Stimulated activated CD8-positive, alpha-beta memory T cell treated with anti-CD3 and anti-CD28 coated beads, Interleukin-2, amount 100 ng/mL, for 48 hours (primary cell): ENCODE measurements around the gene SHANK1.

ENCODE experiments used
- DNase-seq, 2 donors: peaks; one replicate each; pipeline ENCODE4 v3.0.0-alpha.2; 2020; ENCODE audit warnings: low read depth in 2 of 2

The SHANK1 gene

DNA sequence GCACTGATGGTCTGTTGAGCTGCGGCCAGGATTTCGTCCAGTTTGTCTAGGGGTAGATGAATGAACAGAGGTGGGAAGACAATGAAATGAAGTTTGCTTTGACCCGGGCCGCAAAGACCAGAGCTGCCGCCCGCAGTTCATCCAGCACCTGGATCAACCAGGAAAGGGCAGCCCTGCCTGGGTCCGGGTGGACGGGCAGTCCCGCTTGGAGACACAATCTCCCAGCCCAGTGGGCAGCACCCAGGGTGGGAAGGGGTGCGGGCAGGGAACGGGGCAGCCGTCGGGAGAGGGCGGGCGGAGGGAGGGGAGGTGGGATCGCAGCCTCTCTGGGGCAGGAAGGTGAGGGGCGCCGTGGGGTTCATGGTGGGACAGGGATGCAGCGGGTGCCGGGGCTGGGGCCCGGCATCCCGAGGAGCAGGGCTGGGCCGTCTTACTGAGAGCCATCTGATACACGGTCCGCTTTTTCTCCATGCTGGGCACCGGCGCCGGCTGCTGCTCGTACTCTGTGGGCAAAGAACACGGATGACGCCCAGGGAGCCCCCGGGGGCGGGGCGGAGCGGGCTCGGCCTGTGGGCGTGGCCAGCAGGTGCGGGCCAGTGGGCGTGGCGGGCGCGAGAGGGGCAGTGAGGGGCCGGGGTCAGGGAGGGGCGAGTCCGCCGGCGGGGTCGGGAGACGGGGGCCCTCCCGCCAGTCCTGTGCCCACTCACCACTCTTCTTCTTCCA lies 33.1 kb downstream of the SHANK1 start:
- no peak for DNase-seq

DNA sequence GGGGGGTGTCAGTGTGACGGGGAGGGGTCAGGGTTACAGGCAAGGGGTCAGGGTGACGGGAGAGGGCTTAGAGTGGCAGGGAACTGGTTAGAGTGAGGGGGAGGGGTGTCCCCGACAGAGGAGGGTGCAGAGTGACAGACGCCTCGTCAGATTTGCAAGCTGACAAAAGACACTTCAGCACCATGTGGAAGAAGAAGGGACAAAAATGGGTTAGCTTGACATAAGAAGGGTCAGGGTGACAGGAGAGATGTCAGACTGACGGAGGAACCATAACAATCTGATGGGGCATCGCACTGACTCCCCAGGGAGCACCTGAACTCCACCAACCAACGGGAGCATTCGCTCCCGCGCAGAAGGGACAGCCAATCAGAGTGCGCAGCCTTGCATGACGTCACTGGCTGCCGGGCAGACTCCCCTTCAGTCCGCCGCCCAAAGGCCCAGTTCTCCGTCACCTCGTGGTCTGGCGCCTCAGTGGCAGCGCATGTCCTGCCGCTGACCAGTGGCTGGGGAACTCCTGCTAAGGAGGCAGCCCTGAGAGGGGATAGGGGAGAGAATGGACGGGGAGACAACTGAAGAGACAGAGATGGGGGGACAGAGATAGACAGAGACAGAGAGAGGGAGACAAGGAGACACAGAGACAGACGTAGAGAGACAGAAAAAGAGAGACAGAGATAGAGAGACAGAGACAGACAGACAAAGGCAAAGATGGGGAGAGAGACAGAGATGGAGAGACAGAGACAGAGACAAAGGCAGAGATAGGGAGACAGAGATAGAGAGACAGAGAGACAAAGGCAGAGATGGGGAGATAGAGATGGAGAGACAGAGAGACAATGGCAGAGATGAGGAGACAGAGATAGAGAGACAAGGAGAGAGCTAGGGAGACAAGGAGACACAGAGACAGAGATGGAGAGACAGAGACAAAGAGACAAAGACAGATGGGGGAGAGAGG lies 40.2 kb downstream of the SHANK1 start:
- peak; percentile 68 to 74 for DNase-seq

DNA sequence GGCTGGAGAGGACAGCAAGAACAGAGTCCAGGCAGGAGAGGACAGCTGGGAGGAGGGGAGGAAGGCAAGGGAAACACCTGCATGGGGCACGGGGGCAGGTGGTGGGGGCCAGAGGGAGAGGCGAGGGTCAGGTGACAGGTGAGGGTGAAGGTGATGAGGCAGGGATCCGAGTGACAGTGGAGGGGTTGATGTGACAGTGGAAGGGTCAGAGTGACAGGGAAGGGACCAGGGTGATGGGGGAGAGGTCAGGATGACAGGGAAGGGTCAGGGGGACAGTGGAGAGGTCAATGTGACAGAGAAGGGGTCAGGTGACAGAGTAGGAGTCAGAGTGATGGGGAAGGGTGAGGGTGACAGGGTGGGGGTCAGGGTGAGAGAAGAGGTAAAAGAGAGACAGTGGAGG lies 41.3 kb downstream of the SHANK1 start:
- no peak for DNase-seq

GRCh38 chr19:50677636-50678035 lies 42.0 kb downstream of the SHANK1 start:
- DNase-seq, result no peak

- DNase-seq, result no peak
Observed at GRCh38 chr19:50676625-50677197, 42.9 kb downstream of the SHANK1 start.

DNA sequence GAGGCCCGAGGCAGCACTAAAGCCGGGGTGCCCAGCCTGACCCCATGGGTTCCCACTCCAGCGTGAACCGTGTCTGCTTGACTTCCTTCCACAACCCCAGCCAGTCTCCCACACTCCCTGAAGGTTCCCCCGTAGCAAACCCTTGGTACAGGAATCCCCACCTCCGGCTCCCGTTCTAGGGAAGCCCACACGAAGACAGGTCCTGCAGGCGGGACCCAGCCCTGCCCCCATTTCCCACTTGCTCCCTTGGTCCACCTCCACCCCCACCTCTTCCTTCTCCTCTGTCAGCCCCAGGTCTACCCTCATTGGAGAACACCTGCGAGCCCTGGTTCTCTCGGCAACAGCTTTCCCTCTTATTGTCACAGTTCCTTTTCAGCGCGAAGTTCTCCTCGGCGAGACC lies 46.5 kb downstream of the SHANK1 start:
- DNase-seq, result no peak

DNA sequence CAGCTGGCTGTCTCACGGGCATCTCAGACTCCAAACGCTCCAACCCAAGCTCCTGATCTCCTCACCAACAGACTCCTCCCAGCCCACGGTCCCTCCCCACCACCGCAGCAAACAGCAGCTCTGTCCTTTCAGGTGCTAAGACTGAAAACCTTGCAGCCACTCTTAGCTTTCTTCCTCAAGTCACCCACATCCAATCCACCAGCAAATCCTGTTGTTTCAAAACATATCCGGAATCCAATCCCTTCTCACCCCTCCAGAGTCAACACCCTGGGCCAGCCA lies 49.6 kb downstream of the SHANK1 start:
- no peak for DNase-seq

DNA sequence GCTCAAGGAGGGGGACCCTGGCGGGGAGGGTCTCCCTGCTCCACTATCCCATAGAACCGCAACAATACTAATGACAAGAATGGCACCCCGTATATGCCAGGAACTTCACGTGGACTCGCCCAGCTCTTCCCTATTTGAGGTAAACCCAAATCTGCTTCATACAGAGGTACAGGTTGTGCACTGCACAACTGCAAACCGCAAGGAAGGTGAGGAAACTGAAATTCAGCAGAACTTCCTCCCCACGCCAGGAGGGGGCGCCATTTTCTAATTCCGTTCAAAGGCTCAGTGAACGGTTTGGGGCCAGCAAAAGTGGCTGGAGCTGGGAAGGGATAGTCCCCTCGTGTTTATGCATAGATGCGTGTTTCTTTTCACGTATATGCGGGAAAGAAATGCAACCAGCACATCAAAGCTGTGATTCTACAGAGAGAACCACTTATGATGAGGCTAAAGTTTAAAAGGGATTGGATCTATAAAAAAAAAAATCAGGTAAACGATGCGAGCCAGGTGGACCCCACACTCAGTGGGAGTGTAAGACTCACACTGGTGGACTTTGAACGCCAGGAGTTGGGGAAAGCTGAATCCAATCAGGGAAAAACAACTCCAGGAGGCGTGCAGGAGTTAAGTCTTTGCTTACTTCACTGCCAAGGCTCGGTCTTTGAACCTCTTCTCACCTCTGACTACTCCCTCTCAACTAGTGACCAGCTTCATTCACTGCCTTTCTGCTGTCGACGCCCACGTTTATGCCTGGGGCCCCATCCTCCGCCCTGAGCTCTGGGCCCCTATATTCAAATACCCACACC lies 50.1 kb downstream of the SHANK1 start:
- DNase-seq, result peak; percentile 23 to 33

GRCh38 chr19:50668879-50669278 lies 50.7 kb downstream of the SHANK1 start:
- DNase-seq, result no peak

- DNase-seq, result no peak
Observed at GRCh38 chr19:50668416-50668815, 51.2 kb downstream of the SHANK1 start.

- no peak for DNase-seq
Observed at GRCh38 chr19:50667759-50668231, 51.8 kb downstream of the SHANK1 start.

GRCh38 chr19:50667177-50667758 lies 52.3 kb downstream of the SHANK1 start:
- no peak for DNase-seq

- DNase-seq, result no peak
Observed at GRCh38 chr19:50666346-50667176, 53.0 kb downstream of the SHANK1 start.

DNA sequence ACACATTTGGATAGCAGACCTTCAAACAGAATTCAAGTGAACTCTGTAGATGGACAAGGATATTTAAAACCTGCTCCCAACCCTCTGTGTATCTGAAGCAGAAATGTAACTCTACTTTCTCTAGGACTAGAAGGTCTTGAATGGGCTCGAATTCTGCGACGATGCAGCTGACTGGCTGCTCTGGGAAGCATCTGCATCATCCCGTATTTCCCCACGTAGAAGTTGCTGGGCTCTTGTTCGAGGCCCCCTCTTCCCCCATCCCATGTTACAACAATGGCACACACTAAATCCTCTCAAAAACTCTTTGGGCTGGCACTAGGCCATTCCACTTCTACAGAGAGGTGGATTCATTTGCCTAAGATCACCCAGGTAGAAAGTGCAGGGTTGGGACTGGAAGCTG lies 55.4 kb downstream of the SHANK1 start:
- DNase-seq, result no peak

- DNase-seq, result no peak
Observed at GRCh38 chr19:50663482-50663790, 56.2 kb downstream of the SHANK1 start.

DNA sequence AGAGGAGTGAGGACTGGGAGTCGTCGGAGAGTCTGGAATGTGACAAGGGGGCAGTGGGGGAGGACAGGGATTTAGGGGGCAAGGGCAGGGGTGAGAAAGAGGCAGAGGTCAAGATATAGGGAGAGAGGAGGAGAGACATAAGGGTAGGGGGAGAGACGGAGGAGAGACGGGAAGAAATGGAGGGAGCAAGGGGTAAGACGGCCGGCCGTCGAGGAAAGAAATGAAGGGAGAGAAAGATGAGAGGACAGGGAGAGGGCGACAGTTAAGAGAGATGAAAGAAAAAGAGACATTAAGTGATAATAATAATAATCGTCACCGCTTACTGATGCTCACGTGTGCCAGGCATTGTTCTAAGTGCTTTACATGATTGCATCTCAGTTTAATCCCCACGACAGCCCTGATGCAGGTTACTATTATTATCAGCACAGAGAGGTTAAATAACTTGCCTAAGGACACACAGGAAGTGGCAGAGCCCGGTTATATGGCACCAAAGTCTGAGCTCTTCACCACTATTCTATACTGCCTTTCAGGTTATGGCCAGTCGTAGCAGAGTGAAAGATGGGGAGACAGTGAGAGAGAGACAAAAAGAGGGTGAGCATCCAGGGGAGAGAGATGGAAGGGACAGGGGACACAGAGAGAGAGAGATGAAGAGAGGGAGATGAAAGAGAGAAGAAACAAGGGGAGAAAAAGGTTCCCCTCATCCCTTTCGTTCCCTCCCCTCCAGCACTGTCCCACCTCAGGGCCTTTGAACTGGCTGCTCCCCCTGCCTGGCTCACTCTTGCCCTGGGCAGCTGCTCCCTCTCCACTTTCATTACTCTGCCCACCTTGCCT lies 56.7 kb downstream of the SHANK1 start:
- DNase-seq, result no peak

DNA sequence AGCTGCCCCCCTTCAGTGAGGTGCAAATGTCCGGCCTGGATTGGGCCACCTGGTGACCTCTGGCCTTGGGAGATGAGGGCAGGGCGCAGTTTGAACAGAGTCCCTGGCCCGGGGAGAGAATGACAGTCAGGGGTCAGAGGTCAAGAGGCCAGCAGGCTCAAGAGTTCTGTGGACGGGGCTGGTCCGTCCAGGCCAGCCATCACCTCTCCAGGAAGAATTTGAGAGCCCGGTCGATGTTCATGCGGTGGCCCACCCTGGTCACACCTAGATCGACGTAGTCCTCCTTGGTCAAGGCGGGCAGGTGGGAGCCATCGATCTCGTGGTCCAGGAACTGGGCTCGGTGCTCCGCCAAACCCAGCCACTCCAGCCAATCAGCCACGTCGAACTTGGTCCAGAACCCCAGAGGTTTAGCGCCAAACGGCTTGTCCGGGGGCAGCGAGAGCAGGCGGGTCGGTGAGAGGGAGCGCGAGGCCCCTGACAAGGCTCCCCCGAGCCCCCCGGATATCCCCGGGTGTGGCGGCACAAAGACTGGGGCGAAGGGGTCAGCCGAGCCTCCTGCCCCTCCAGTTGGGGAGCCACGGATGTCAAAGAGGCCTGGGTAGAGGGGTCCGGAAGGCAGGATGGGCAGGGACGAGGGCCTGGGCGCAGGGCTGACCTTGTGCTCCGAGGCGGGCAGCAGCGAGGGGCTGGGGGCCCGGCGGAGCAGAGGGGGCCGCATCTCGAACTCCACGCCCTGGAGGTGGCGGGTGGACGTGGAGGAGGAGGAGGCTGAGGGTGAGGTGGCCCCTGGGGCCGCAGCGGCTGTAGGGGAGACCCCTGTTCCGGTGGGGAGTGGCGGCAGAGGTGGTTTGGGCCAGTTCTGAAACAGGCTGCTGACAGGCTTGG lies 57.6 kb downstream of the SHANK1 start:
- DNase-seq, result no peak

GRCh38 chr19:50661023-50661422 lies 58.6 kb downstream of the SHANK1 start:
- no peak for DNase-seq

DNA sequence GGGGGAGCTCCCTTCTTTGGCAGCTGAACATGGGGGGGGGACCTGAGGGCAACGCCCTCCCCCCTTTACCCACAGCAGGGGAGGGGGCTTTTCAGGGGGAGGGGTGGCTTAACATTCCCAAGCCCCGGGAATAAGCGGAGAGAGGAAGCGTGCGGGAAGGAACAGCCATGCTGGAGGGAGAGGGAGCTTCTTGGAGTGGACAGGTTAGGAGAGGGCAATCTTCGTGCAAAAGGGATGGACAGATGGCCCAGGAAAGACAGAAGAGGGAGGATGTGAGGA lies 59.6 kb downstream of the SHANK1 start:
- DNase-seq, result no peak
